H9 (cell line): Measurements from ENCODE around the gene ERN1. TPM values are rescaled to one million over a fixed set of nuclear protein-coding genes. Genes with fewer than 3 reads are reported as not detected.

Experiments
- DNase-seq: peaks from one replicate; pipeline ENCODE4 v3.0.0-alpha.2; 2017
- H2AFZ ChIP-seq: one replicate; pipeline ENCODE4 v1.6.1; 2013; ENCODE audit warnings: mild to moderate bottlenecking, low read length, control low read depth, moderate library complexity
- H2AK5ac ChIP-seq: 2 replicates; pipeline ENCODE4 v1.6.1; 2013; ENCODE audit warnings: low read length, control low read depth, mixed read lengths; ENCODE audit not compliant: insufficient read length
- H2BK120ac ChIP-seq: one replicate; pipeline ENCODE4 v1.6.1; 2013; ENCODE audit warnings: low read depth, mild to moderate bottlenecking, low read length, control low read depth, inconsistent platforms; ENCODE audit not compliant: poor library complexity, severe bottlenecking
- H2BK12ac ChIP-seq: 2 replicates; pipeline ENCODE4 v1.6.1; 2013; ENCODE audit warnings: low read length, control low read depth, mixed read lengths, low read depth; ENCODE audit not compliant: insufficient read length
- H2BK15ac ChIP-seq: 2 replicates; pipeline ENCODE4 v1.6.1; 2013; ENCODE audit warnings: low read depth, low read length, control low read depth
- H2BK20ac ChIP-seq: one replicate; pipeline ENCODE4 v1.6.1; 2013; ENCODE audit warnings: low read depth, mild to moderate bottlenecking, low read length, control low read depth, inconsistent platforms; ENCODE audit not compliant: poor library complexity, severe bottlenecking
- H2BK5ac ChIP-seq: 2 replicates; pipeline ENCODE4 v1.6.1; 2013; ENCODE audit warnings: low read length, control low read depth, mixed read lengths; ENCODE audit not compliant: insufficient read length
- H3K14ac ChIP-seq: 2 replicates; pipeline ENCODE4 v1.6.1; 2013; ENCODE audit warnings: low read length, control low read depth; ENCODE audit not compliant: insufficient read depth
- H3K18ac ChIP-seq: 2 replicates; pipeline ENCODE4 v1.6.1; 2013; ENCODE audit warnings: low read depth, mild to moderate bottlenecking, mixed read lengths, low read length, control low read depth; ENCODE audit not compliant: insufficient read length
- H3K23ac ChIP-seq: 2 replicates; pipeline ENCODE4 v1.6.1; 2013; ENCODE audit warnings: low read length, control low read depth, mixed read lengths, low read depth; ENCODE audit not compliant: insufficient read length
- H3K23me2 ChIP-seq: 2 replicates; pipeline ENCODE4 v1.6.1; 2013; ENCODE audit warnings: low read depth, mild to moderate bottlenecking, mixed read lengths, low read length, control low read depth; ENCODE audit not compliant: insufficient read length, poor library complexity, severe bottlenecking
- H3K27ac ChIP-seq: 2 replicates; pipeline ENCODE4 v1.5.1; 2013; ENCODE audit warnings: low read length, control low read depth, mixed read lengths, low read depth; ENCODE audit not compliant: insufficient read length
- H3K27me3 ChIP-seq: 2 replicates; pipeline ENCODE4 v1.6.1; 2013; ENCODE audit warnings: low read length, control low read depth, inconsistent platforms; ENCODE audit not compliant: insufficient read depth
- H3K4ac ChIP-seq: 2 replicates; pipeline ENCODE4 v1.6.1; 2013; ENCODE audit warnings: low read depth, mild to moderate bottlenecking, control low read depth, inconsistent platforms, low read length, moderate library complexity
- H3K4me1 ChIP-seq: 2 replicates; pipeline ENCODE4 v1.6.1; 2013; ENCODE audit warnings: low read length, control low read depth, inconsistent platforms; ENCODE audit not compliant: insufficient read depth
- H3K4me2 ChIP-seq: 2 replicates; pipeline ENCODE4 v1.6.1; 2013; ENCODE audit warnings: low read length, control low read depth, mixed read lengths; ENCODE audit not compliant: insufficient read length, insufficient read depth
- H3K56ac ChIP-seq: 2 replicates; pipeline ENCODE4 v1.6.1; 2013; ENCODE audit warnings: low read depth, mild to moderate bottlenecking, mixed read lengths, low read length, control low read depth; ENCODE audit not compliant: insufficient read length
- H3K79me1 ChIP-seq: 2 replicates; pipeline ENCODE4 v1.6.1; 2013; ENCODE audit warnings: low read depth, mild to moderate bottlenecking, moderate library complexity, low read length, control low read depth, inconsistent platforms; ENCODE audit not compliant: insufficient read depth, poor library complexity, severe bottlenecking
- H3K79me2 ChIP-seq: 2 replicates; pipeline ENCODE4 v1.6.1; 2013; ENCODE audit warnings: low read length, control low read depth, inconsistent platforms; ENCODE audit not compliant: insufficient read depth
- H3K9ac ChIP-seq: 2 replicates; pipeline ENCODE4 v1.6.1; 2013; ENCODE audit warnings: low read length, control low read depth, mixed read lengths; ENCODE audit not compliant: insufficient read length; ENCODE audit errors: extremely low read depth
- H3K9me3 ChIP-seq: one replicate; pipeline ENCODE4 v1.6.1; 2013; ENCODE audit warnings: low read depth, low read length, inconsistent platforms; ENCODE audit not compliant: control insufficient read depth
- H3T11ph ChIP-seq: one replicate; pipeline ENCODE4 v1.6.1; 2013; ENCODE audit warnings: mild to moderate bottlenecking, low read length, control low read depth, inconsistent platforms
- H4K20me1 ChIP-seq: one replicate; pipeline ENCODE4 v1.6.1; 2013; ENCODE audit not compliant: control insufficient read depth, insufficient read length, insufficient read depth
- H4K5ac ChIP-seq: 2 replicates; pipeline ENCODE4 v1.6.1; 2013; ENCODE audit warnings: low read depth, mild to moderate bottlenecking, mixed read lengths, low read length, control low read depth; ENCODE audit not compliant: insufficient read length
- H4K8ac ChIP-seq: replicated peaks from 2 replicates; pipeline ENCODE4 v1.6.1; 2013; ENCODE audit warnings: low read length, control low read depth, mixed read lengths, low read depth; ENCODE audit not compliant: insufficient read length
- H4K91ac ChIP-seq: 2 replicates; pipeline ENCODE4 v1.6.1; 2013; ENCODE audit warnings: low read depth, mild to moderate bottlenecking, moderate library complexity, mixed read lengths, low read length, control low read depth; ENCODE audit not compliant: insufficient read length
- H3K27ac Mint-ChIP-seq, 3 experiments: 2 replicates in 2 of 3; 3 replicates in 1 of 3; pipeline ENCODE4 v1.8.0; 2020 to 2021; ENCODE audit warnings: mixed read lengths in 3 of 3, mild to moderate bottlenecking in 1 of 3, moderate library complexity in 1 of 3
- H3K27me3 Mint-ChIP-seq: 2 replicates; pipeline ENCODE4 v1.8.0; 2021; ENCODE audit warnings: low read depth, mild to moderate bottlenecking, moderate library complexity, mixed read lengths
- H3K36me3 Mint-ChIP-seq, 3 experiments: 2 replicates in 2 of 3; 3 replicates in 1 of 3; pipeline ENCODE4 v1.8.0; 2020 to 2021; ENCODE audit warnings: low read depth in 3 of 3, mixed read lengths in 3 of 3; ENCODE audit not compliant: insufficient read depth in 1 of 3
- H3K4me1 Mint-ChIP-seq, 2 experiments: 2 replicates each; pipeline ENCODE4 v1.8.0; 2020; ENCODE audit warnings: mixed read lengths in 2 of 2
- H3K4me3 Mint-ChIP-seq, 2 experiments: 2 replicates in 1 of 2; 3 replicates in 1 of 2; pipeline ENCODE4 v1.8.0; 2020 to 2021; ENCODE audit warnings: mild to moderate bottlenecking in 2 of 2, mixed read lengths in 2 of 2, moderate library complexity in 1 of 2
- H3K9me3 Mint-ChIP-seq, 2 experiments: 2 replicates in 1 of 2; 3 replicates in 1 of 2; pipeline ENCODE4 v1.8.0; 2020; ENCODE audit warnings: mild to moderate bottlenecking in 2 of 2, mixed read lengths in 2 of 2, moderate library complexity in 1 of 2
- CTCF ChIP-seq: fragments of 200-600 bp; sonication (generic); conservative IDR thresholded peaks from 3 replicates; pipeline ENCODE4 v1.8.0; 2021; ENCODE audit warnings: antibody characterized with exemption, mild to moderate bottlenecking
- WGBS: extraction: QIAGEN DNeasy Blood & Tissue Kit; methylation state at CpG from one replicate; pipeline ENCODE4 v1.1.7; 2013; ENCODE audit warnings: missing lambda C conversion rate, low lambda C conversion rate, mixed read lengths; ENCODE audit not compliant: insufficient read length; ENCODE audit errors: extremely low coverage; 5-methylcytosine and 5-hydroxymethylcytosine counted together
- total RNA-seq: library from RNA; stranded (reverse); gene quantifications from 2 replicates; pipeline ENCODE4 v1.2.1, GENCODE V29; 2021

ERN1 gene
- total RNA-seq, 1 experiment from 2014 or later, result 5.0 TPM

GRCh38 chr17:64173646-64174045 is 43.7 kb upstream of the ERN1 start:
- H3K9me3 Mint-ChIP-seq, result no peaks in the 10 kb centered on the region
- no CpG with 5 or more reads among the region's 3 CpGs for WGBS
- H2BK12ac ChIP-seq, result no peak overlapping the region
- H4K5ac ChIP-seq, result no peak overlapping the region
- peaks cover 0 to 3% of the 10 kb centered on the region in 2 experiments; a peak in 1 of 4 replicates for H3K4me1 Mint-ChIP-seq
- H4K20me1 ChIP-seq, result no peaks in the 10 kb centered on the region
- DNase-seq, result no peak
- TF ChIP-seq CTCF, result no peak
- H3K9me3 ChIP-seq, result no peaks in the 10 kb centered on the region
- H3K27me3 ChIP-seq, result no peaks in the 10 kb centered on the region
- no peak overlapping the region for H3K23ac ChIP-seq
- H3K4ac ChIP-seq, result no peak overlapping the region
- H3K36me3 Mint-ChIP-seq, result peaks cover 7 to 16% (median 9%) of the 10 kb centered on the region in 3 experiments; a peak in 4 of 7 replicates
- H3K56ac ChIP-seq, result no peak overlapping the region
- H3K79me1 ChIP-seq, result no peaks in the 10 kb centered on the region
- no peak overlapping the region for H2AK5ac ChIP-seq
- H2AFZ ChIP-seq, result no peak overlapping the region
- no peak overlapping the region for H2BK120ac ChIP-seq
- H3K27ac Mint-ChIP-seq, result peak overlapping the region in 1 of 3 experiments; percentile 68; a peak in 2 of 7 replicates
- no peak overlapping the region for H4K8ac ChIP-seq
- H3K4me3 Mint-ChIP-seq, result no peak overlapping the region
- H3K23me2 ChIP-seq, result no peaks in the 10 kb centered on the region
- H3K4me2 ChIP-seq, result no peak overlapping the region
- H3T11ph ChIP-seq, result no peak overlapping the region
- no peak overlapping the region for H3K27ac ChIP-seq
- H3K4me1 ChIP-seq, result no peaks in the 10 kb centered on the region
- no peak overlapping the region for H3K18ac ChIP-seq
- no peak overlapping the region for H2BK20ac ChIP-seq
- no peak overlapping the region for H3K14ac ChIP-seq
- H2BK5ac ChIP-seq, result no peak overlapping the region
- H4K91ac ChIP-seq, result no peak overlapping the region
- no peaks in the 10 kb centered on the region for H3K79me2 ChIP-seq
- H3K9ac ChIP-seq, result no peak overlapping the region
- H3K27me3 Mint-ChIP-seq, result no peaks in the 10 kb centered on the region
- H2BK15ac ChIP-seq, result no peak overlapping the region
